ENCODE measurements around the gene NRSN2.

NRSN2 gene

DNA sequence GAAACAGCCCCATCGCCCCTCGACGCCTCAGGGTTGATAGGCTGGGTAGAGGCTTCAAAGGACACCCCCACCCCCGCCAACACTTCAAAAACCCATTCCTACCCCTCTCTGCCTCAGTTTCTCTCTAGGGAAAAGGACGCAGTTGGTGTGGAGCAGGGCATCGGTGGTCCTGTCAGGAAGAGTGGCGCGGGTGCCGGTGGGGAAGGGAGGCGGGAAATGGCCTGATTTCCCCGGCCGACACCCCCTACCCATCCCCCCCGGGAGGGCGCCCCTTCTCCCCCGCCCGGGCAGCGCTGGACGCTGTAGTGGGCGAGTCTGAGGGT is 367 bp downstream of the NRSN2 start:
- Histone ChIP-seq H3K27me3 (ENCODE audit: insufficient read depth, low read length) (no peaks in the 10 kb centered on the region), H3K79me1 (ENCODE audit: low read length) (peaks cover 11% of the 10 kb centered on the region), H3K4me2 (ENCODE audit: low read length) (peak overlapping the region; percentile 81), H3K4me1 (ENCODE audit: control insufficient read depth in 1 of 2, insufficient read depth in 2 of 2, low read length in 2 of 2) (peaks cover 0 to 6% of the 10 kb centered on the region in 2 experiments), H3K4ac (ENCODE audit: low read depth, low read length) (peak overlapping the region; percentile 16), H2BK120ac (ENCODE audit: insufficient read depth, low read length, poor library complexity) (no peak overlapping the region), H3K23ac (ENCODE audit: low read length) (no peak overlapping the region), H2BK5ac (ENCODE audit: low read depth, low read length, poor library complexity) (peak overlapping the region; percentile 38), H3K36me3 (ENCODE audit: control insufficient read depth in 1 of 2, insufficient read depth in 2 of 2, low read length in 2 of 2) (peaks cover 4 to 6% of the 10 kb centered on the region in 2 experiments), H3K14ac (ENCODE audit: low read length) (peak overlapping the region; percentile 54), H4K8ac (ENCODE audit: low read depth, low read length) (peak overlapping the region; percentile 71), H2AFZ (ENCODE audit: insufficient read depth, low read length, poor library complexity) (peak overlapping the region; percentile 62), H2AK5ac (ENCODE audit: low read length) (no peak overlapping the region), H4K91ac (ENCODE audit: low read depth, low read length) (peak overlapping the region; percentile 62), H3K9ac (ENCODE audit: low read length) (peak overlapping the region; percentile 49), H3K4me3 (ENCODE audit: low read depth, low read length) (peak overlapping the region; percentile 74), H3K27ac (ENCODE audit: low read depth, low read length) (peak overlapping the region; percentile 72), H4K12ac (ENCODE audit: low read depth, low read length) (peak overlapping the region; percentile 67), H3K9me3 (ENCODE audit: insufficient read depth, low read depth, low read length) (no peaks in the 10 kb centered on the region), H2BK12ac (ENCODE audit: low read length) (no peak overlapping the region), H3K18ac (ENCODE audit: low read length) (peak overlapping the region; percentile 20), H3K79me2 (ENCODE audit: control insufficient read depth, insufficient read depth, low read length, poor library complexity) (peaks cover 5% of the 10 kb centered on the region)
- no CpG with 5 or more reads among the region's 19 CpGs for WGBS (ENCODE audit: extremely low coverage, insufficient coverage, insufficient read length)
- DNase-seq, result no peak

GRCh38 chr20:347640-348484 is 951 bp downstream of the NRSN2 start:
- H3K79me1 ChIP-seq (ENCODE audit: low read length), result peaks cover 11% of the 10 kb centered on the region
- peak overlapping the region; percentile 43 for H2BK5ac ChIP-seq (ENCODE audit: low read depth, low read length, poor library complexity)
- H4K8ac ChIP-seq (ENCODE audit: low read depth, low read length), result peak overlapping the region; percentile 71
- peak overlapping the region; percentile 74 for H3K4me3 ChIP-seq (ENCODE audit: low read depth, low read length)
- WGBS (ENCODE audit: extremely low coverage, insufficient coverage, insufficient read length), result no CpG with 5 or more reads among the region's 61 CpGs
- H3K4me2 ChIP-seq (ENCODE audit: low read length), result peak overlapping the region; percentile 81
- peak; percentile 59 to 73 for DNase-seq
- H3K4ac ChIP-seq (ENCODE audit: low read depth, low read length), result no peak overlapping the region
- peaks cover 0 to 6% of the 10 kb centered on the region in 2 experiments for H3K4me1 ChIP-seq (ENCODE audit: control insufficient read depth in 1 of 2, insufficient read depth in 2 of 2, low read length in 2 of 2)
- H3K9me3 ChIP-seq (ENCODE audit: insufficient read depth, low read depth, low read length), result no peaks in the 10 kb centered on the region
- peaks cover 4 to 6% of the 10 kb centered on the region in 2 experiments for H3K36me3 ChIP-seq (ENCODE audit: control insufficient read depth in 1 of 2, insufficient read depth in 2 of 2, low read length in 2 of 2)
- H2BK120ac ChIP-seq (ENCODE audit: insufficient read depth, low read length, poor library complexity), result peak overlapping the region; percentile 9
- peaks cover 5% of the 10 kb centered on the region for H3K79me2 ChIP-seq (ENCODE audit: control insufficient read depth, insufficient read depth, low read length, poor library complexity)
- peak overlapping the region; percentile 62 for H2AFZ ChIP-seq (ENCODE audit: insufficient read depth, low read length, poor library complexity)
- peak overlapping the region; percentile 51 for H3K18ac ChIP-seq (ENCODE audit: low read length)
- peak overlapping the region; percentile 72 for H3K27ac ChIP-seq (ENCODE audit: low read depth, low read length)
- H2AK5ac ChIP-seq (ENCODE audit: low read length), result no peak overlapping the region
- H2BK12ac ChIP-seq (ENCODE audit: low read length), result no peak overlapping the region
- H4K91ac ChIP-seq (ENCODE audit: low read depth, low read length), result peak overlapping the region; percentile 67
- H4K12ac ChIP-seq (ENCODE audit: low read depth, low read length), result peak overlapping the region; percentile 7
- peak overlapping the region; percentile 49 for H3K9ac ChIP-seq (ENCODE audit: low read length)
- no peak overlapping the region for H3K23ac ChIP-seq (ENCODE audit: low read length)
- peak overlapping the region; percentile 54 for H3K14ac ChIP-seq (ENCODE audit: low read length)
- no peaks in the 10 kb centered on the region for H3K27me3 ChIP-seq (ENCODE audit: insufficient read depth, low read length)

- Histone ChIP-seq H4K8ac (ENCODE audit: low read depth, low read length) (no peak overlapping the region), H4K91ac (ENCODE audit: low read depth, low read length) (no peak overlapping the region), H3K79me2 (ENCODE audit: control insufficient read depth, insufficient read depth, low read length, poor library complexity) (peaks cover 5% of the 10 kb centered on the region), H2BK5ac (ENCODE audit: low read depth, low read length, poor library complexity) (no peak overlapping the region), H3K4me2 (ENCODE audit: low read length) (no peak overlapping the region), H3K9ac (ENCODE audit: low read length) (no peak overlapping the region), H3K18ac (ENCODE audit: low read length) (no peak overlapping the region), H3K36me3 (ENCODE audit: control insufficient read depth in 1 of 2, insufficient read depth in 2 of 2, low read length in 2 of 2) (peaks cover 7 to 11% of the 10 kb centered on the region in 2 experiments), H3K27me3 (ENCODE audit: insufficient read depth, low read length) (no peaks in the 10 kb centered on the region), H3K4ac (ENCODE audit: low read depth, low read length) (no peak overlapping the region), H3K79me1 (ENCODE audit: low read length) (peaks cover 11% of the 10 kb centered on the region), H4K12ac (ENCODE audit: low read depth, low read length) (no peak overlapping the region), H3K23ac (ENCODE audit: low read length) (no peak overlapping the region), H3K27ac (ENCODE audit: low read depth, low read length) (no peak overlapping the region), H3K4me3 (ENCODE audit: low read depth, low read length) (no peak overlapping the region), H3K9me3 (ENCODE audit: insufficient read depth, low read depth, low read length) (no peaks in the 10 kb centered on the region), H2BK120ac (ENCODE audit: insufficient read depth, low read length, poor library complexity) (no peak overlapping the region), H2AFZ (ENCODE audit: insufficient read depth, low read length, poor library complexity) (no peak overlapping the region), H3K4me1 (ENCODE audit: control insufficient read depth in 1 of 2, insufficient read depth in 2 of 2, low read length in 2 of 2) (peaks cover 0 to 6% of the 10 kb centered on the region in 2 experiments), H3K14ac (ENCODE audit: low read length) (no peak overlapping the region), H2BK12ac (ENCODE audit: low read length) (no peak overlapping the region), H2AK5ac (ENCODE audit: low read length) (no peak overlapping the region)
- no peak for DNase-seq
- no CpG with 5 or more reads among the region's 19 CpGs for WGBS (ENCODE audit: extremely low coverage, insufficient coverage, insufficient read length)
Observed at GRCh38 chr20:348972-349841, 2.3 kb downstream of the NRSN2 start.

GRCh38 chr20:353166-353565 is 6.3 kb downstream of the NRSN2 start:
- Histone ChIP-seq H3K27ac (ENCODE audit: low read depth, low read length) (no peak overlapping the region), H4K12ac (ENCODE audit: low read depth, low read length) (no peak overlapping the region), H2BK12ac (ENCODE audit: low read length) (no peak overlapping the region), H2BK120ac (ENCODE audit: insufficient read depth, low read length, poor library complexity) (no peak overlapping the region), H4K8ac (ENCODE audit: low read depth, low read length) (no peak overlapping the region), H4K91ac (ENCODE audit: low read depth, low read length) (no peak overlapping the region), H3K9me3 (ENCODE audit: insufficient read depth, low read depth, low read length) (no peaks in the 10 kb centered on the region), H2AK5ac (ENCODE audit: low read length) (no peak overlapping the region), H3K9ac (ENCODE audit: low read length) (no peak overlapping the region), H3K14ac (ENCODE audit: low read length) (no peak overlapping the region), H3K4me1 (ENCODE audit: control insufficient read depth in 1 of 2, insufficient read depth in 2 of 2, low read length in 2 of 2) (peaks cover 2 to 5% of the 10 kb centered on the region in 2 experiments), H3K36me3 (ENCODE audit: control insufficient read depth in 1 of 2, insufficient read depth in 2 of 2, low read length in 2 of 2) (peaks cover 7 to 11% of the 10 kb centered on the region in 2 experiments), H3K23ac (ENCODE audit: low read length) (no peak overlapping the region), H3K4me3 (ENCODE audit: low read depth, low read length) (no peak overlapping the region), H3K79me1 (ENCODE audit: low read length) (no peaks in the 10 kb centered on the region), H3K18ac (ENCODE audit: low read length) (no peak overlapping the region), H3K4ac (ENCODE audit: low read depth, low read length) (no peak overlapping the region), H3K79me2 (ENCODE audit: control insufficient read depth, insufficient read depth, low read length, poor library complexity) (no peaks in the 10 kb centered on the region), H2AFZ (ENCODE audit: insufficient read depth, low read length, poor library complexity) (no peak overlapping the region), H3K4me2 (ENCODE audit: low read length) (no peak overlapping the region), H3K27me3 (ENCODE audit: insufficient read depth, low read length) (no peaks in the 10 kb centered on the region), H2BK5ac (ENCODE audit: low read depth, low read length, poor library complexity) (no peak overlapping the region)
- no CpG with 5 or more reads among the region's 13 CpGs for WGBS (ENCODE audit: extremely low coverage, insufficient coverage, insufficient read length)
- no peak for DNase-seq

Data from trophoblast cell (in vitro differentiated cells and primary cell).